Limb (tissue), 2 donors: ENCODE measurements around the gene GPR132.

Source experiments
- DNase-seq, 2 donors: peaks; one replicate each; pipeline ENCODE4 v3.0.0-alpha.2; 2016; ENCODE audit errors: extremely low spot score in 2 of 2

Gene GPR132

DNA sequence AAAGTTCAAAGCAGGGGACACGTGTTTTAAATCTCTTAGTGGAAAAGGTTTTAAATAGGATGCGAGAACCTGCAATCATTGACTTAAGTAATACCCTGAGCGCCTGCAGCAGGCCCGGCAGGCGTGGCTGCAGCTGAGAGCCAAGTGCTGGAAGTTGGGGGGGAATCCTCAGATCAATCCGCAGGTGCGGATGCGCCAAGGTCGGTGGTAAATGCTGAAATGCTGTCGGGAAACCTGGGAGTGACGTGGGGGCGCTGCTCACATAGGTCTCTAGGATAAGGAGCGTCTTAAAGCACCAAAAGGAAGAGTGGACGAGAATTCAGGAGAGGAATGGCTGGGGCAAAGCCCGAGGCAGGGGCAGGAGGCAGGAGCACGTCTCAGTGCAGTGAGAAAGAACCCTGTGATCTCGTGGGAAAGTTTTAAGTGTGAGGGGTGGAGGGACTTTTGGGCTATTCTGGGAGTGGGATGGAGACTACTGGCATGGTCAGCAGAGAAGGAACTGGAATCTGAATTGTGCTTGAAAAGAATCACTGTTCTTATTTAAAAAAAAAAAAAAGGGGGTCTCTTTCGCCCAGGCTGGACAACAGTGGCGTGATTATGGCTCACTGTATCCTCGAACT, 43.5 kb downstream of the GPR132 start:
- DNase-seq, result peak; percentile 30 to 72

DNA sequence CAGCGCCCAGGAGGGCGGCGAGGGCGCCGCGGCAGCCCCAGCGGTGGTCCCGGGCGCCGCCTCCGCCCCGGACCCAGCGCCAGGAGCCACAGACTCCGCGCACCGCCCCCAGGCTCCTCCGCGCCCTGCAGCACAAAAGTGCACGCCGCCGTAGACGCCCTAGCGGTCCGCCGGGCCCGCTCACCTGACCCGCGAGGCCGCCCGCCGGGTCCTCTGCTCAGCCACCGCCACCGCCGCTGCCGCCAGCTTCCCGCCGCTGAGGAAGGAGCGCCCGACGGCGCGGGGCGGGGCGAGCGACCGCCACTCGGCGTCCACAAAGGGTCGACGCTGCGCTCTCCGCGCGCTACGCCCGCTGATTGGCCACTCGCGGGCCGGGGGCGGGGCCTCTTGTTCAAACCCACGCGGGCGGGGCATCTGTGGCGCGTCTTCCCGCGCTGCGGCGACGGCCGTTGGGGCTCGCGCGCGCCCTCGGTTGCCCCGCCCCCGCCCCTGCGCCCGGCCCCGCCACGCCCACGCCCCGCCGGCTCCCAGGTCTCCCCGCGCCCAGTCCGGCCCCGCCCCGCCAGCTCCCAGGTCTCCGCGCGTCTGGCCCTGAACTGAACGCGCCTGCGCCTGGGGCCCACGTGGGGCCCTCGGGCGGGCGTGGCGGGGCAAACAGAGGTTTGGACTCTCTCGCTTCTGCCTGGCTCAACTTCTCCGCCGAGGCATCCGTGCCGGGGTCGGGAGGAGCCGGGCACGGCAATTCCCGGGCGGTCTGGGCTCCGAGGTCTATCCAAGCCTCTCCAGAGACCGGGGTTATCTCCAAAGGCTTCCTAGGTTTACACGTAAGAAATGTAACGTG, 44.2 kb downstream of the GPR132 start, which contains the start of gene CDCA4:
TSS of gene CDCA4 (minus strand) at position 269 of the 841 bp plus-strand sequence. CDS start 9,154 bp downstream, outside the sequence.
- DNase-seq, result peak; percentile 96 to 100

DNA sequence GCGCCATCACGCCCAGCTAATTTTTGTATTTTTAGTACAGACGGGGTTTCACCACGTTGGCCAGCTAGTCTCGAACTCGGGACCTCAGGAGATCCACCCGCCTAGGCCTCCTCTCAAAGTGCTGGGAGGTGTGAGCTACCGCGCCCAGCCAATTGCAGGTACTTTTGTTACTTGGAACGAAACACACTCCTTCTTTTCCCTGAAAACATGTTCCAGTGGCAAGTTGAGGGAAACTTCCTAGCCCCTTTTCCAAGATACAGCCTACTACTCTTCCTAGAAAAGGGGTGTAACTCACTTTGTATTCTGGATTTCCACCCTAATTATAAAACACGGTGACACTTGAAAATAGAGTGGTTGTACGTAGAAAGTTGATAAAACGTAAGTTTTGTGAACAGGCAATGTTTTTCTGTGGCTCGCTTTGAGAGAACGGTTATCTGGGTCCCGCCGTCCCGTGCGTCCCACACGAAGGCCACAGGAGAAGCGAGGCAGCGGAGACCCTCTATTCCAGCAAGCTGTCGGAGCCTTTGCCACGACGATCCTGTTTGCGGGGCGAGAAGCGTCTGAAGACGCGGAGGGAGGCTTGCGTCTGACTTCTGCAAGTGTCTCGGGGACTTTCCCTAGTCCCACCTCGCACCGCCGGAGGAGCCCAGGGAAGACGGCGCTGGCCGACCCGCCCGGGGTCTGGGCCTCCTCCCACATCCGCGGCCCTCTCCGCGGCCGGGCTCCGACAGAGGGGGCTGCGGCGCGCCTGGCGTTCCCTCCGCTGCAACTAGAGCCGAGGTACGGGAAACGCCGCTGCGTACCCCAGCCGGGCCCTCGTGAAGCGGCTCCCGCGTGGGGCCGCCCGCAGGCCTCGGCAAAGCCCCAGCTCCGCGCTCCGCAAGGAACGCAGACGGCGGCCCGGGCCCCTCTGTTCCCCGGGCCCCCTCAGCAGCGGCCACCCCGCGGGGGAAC, 45.1 kb downstream of the GPR132 start:
- DNase-seq, result peak in 1 of 2 donors; percentile 74

DNA sequence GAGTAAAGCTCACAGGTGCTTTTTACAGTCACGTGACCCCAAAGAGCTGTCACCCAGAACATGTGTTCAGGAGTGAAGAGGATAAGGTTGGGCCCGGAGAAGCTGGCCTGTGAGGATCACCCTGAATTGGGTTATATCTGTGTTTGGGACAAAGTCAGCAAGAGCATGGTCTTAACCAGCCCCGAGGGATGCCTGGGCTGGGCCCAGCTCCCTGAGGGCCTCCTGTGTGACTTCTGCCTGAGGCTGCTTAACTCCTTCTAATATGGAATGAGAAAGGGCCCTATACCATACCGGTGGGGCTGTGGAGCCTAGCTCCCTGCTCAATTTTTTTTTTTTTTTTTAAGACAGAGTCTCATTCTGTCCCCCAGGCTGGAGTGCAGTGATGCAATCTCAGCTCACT, 46.8 kb downstream of the GPR132 start:
- DNase-seq, result no peak

DNA sequence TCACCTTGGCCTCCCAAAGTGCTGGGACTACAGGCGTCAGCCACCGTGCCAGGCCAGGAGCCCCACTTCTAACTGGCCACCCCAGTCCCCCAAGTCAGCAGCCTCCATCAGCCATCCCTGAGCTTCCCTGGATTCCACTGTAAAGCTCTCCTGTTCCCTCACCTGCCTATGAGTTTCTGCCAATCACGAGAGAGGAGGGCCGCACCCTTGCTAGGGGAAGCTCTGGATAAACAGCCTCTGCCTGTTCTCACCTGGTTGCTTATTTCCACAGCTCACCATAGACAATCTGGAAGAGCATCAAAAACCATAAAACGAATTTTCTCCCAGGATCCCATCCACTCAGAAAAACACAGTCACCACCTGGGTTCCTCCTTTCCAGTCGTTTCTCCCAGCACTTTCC, 49.3 kb downstream of the GPR132 start:
- DNase-seq, result no peak

DNA sequence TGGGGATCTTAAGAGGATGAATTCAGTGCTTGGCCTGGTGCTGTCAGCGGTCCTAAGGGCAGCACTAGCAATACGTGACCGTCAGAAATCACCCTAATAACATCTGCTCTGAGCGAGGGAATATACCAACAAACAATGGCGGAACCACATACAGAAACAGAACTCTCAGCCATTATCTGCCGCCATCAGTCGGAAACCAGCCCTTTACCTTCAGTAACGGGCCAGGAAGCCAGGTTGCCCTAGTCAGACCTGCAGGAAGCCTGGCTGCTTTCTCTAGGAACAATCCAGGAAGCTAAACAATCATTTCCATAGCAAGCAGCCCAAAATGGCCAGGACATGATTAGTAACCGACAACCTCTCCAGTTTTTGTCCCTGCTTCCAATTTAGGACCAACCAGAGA, 50.0 kb downstream of the GPR132 start:
- DNase-seq, result no peak

DNA sequence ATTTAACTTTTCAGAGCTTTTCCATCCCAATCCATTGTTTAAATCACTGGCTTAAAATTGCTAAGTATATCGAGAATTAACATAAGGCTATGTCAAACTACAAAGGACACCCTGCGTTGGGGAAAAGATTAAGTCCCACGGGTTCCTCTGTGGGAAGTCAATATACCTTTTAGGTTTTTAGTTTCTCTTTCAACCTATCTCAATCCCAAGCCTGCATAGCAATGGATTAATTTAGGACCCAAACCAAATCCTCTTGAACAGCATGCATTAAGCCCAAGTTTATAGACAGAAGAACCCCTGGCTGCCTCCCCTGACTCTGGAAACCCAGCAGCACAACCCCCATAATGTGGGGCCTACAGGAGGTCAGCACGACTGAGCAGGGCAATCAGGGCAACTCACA, 50.6 kb downstream of the GPR132 start:
- no peak for DNase-seq

DNA sequence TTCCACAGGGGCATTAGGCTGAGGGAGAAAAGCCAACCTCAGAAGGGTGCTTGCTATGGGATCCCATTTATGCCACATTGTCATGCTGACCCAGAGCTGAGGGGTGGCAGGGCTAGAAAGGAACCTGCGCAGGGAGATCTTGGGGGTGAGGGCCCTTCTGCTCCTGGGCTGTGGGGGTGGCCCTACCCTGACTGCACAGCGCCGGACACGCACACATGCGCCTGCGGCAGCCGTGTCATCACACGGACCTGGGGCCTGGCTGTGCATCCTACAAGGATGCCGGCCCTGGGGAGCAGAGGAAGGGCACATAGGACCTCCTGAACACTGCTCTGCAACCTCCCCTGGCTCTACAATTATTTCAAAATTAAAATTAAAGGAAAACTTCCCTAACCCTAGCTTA, 51.2 kb downstream of the GPR132 start:
- no peak for DNase-seq

DNA sequence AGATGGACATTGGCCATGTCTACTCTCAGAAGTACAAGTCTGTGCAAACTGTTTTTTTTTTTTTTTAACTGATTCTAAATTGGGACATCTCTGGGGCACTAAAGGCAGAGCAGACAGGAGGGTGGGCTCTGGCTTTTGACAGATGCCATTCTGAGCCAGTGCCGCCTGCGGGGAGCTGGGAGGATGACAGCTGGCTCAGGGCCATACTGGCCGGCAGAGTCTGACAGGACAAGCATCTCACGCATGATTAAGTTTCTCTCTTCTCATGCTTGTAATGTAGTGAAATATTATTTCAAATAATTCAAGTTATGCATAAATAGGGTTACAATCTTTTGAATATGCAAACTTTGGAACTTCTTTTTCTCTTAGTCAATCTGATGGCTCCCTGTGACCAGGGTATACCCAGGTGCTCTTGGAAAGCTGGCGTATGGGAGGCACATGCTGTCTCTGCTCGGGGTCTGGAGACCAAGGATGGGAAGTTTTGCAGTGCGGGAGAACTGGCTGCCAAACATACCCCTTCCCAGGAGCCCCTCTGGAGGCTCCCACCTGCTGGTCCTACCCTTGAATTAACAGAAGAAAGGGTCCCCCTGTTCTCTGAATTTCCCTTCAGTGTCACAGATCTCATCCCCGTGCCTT, 52.0 kb downstream of the GPR132 start:
- peak in 1 of 2 donors; percentile 58 for DNase-seq

DNA sequence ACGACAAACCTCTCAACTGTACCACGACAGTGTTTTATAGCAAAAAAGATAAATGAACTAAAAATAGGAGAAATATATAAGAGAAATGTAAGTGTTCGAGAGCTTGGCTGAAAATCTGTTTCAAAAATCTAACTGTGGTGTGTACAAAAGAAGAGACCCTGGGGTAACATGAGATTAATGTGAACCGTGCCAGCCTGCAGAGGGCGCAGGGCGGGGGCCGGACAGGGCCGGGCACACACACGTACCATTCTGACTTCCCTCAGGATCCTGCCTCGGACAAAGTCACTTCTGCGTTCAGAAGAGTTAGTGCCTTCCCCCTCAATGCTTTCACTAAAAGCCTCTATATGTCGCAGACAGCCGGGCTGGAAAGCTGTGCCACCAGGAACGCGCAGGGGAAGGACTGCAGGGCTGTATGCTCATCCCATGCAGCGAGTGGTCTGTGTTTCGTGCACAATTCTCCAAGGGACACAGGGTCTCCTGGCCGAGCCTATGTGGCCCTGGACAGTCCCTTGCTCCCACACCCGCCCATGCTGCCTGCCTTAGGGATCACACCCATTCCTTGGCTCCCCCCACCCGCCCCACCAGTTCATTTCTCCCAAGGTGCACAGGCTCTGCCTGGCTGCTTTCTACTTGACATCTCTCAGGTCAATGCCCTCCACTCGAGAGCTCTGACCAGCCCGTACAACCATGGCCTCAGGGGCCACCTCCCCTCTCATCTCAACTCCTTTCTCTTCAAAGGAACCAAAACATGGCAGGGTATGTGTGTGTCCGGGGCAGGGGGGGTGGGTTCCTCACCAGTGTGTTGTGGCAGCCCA, 52.9 kb downstream of the GPR132 start:
- no peak for DNase-seq

DNA sequence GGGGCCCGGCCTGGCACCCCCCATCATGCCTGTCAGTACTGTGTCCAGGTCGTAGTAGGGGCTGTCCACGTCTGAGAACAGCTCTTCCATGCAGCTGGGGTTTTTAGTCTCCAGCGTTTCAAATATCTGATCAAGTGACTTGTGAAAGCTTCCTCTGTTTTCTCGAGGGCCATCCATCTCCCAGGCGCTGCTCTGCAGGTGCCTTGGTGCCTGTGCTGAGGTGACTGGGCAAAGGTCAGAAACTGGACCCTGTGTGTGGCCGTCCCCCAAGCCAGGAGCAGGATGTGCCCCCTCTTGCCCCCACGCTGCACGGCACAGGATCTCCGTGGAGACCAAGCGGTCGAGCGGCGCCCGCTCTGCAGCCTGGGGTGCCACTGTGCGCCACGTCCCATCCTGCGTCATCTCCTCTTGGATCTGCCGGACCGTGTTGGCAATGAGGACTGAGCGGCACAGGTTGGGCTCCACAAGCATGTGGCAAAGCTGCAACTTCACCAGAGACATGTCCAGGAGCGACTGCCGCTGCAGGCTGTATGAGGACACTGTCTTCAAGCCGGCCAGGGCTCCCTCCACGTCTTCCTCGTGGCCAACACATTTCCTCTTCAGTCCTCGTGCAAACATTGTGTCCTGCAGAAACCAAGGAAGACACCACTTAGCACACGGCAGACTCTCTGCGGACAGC, 53.8 kb downstream of the GPR132 start:
- no peak for DNase-seq

DNA sequence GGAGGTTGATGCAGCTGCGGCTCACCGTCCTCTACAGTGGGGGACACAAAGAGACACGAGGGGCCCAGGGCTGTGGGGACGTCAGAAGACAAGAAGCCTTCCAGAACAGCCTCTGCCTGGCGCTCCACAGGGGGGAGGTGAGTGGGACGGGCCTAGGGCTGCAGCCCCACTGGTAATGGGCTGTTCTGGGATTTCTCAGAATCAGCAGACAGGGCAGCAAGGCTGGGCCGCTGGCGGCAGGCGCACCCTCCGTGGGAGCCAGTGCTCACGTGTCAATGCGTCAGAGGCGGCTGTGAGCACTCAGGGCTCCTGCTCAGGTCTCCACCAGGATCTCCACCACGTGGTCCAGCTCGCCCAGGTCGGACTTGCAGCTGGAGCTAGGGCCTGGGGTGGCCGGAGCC, 54.3 kb downstream of the GPR132 start:
- no peak for DNase-seq

DNA sequence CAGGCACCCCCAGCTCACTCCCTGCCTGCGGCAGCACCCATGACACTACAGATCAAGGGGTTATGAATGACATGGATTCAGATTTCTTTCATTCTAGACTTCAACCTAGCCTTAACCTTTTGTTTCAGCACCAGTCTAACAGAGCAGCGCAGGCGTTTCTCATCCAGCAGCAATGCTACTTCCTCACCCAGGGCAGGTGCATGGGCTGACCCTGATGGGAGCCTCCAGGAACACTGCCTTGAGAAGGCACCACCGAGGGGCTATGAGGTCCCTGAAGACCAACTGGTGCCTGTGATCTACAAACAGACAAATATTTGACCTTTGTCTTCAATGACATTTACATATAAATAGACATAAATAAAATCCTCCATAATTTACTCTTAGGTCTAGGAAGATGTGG, 55.1 kb downstream of the GPR132 start:
- DNase-seq, result no peak

DNA sequence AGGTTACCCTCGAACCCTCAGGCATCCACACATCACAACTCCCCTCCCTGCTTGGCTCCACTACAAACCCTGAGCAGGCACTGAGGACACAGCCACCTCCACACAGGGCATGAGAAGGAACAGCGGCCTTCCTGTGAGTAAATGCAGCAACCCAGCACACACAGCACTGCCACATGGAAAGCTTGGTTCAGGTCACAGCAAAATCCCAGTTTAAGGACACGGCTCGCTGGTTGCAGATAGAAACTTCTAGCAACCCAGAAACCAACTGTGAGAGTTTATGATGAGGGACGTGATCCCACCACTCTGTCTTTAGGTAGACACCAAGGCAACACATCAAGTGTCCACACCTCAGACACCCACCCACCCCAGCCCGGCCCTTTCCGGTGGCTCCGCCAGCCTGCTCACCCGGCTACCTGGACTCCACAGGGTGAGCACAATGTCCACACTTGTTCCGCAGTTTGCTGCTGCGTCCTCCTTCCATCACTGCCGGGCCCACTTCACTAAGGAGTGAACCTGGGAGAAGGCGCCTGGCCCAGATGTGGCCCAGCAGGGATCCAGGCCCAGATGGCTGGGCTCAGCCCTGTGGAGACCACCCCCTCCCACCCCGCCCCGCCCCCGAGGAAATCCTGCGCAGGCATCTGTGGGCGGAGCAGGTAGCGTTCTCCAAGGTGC, 57.5 kb downstream of the GPR132 start:
- no peak for DNase-seq

DNA sequence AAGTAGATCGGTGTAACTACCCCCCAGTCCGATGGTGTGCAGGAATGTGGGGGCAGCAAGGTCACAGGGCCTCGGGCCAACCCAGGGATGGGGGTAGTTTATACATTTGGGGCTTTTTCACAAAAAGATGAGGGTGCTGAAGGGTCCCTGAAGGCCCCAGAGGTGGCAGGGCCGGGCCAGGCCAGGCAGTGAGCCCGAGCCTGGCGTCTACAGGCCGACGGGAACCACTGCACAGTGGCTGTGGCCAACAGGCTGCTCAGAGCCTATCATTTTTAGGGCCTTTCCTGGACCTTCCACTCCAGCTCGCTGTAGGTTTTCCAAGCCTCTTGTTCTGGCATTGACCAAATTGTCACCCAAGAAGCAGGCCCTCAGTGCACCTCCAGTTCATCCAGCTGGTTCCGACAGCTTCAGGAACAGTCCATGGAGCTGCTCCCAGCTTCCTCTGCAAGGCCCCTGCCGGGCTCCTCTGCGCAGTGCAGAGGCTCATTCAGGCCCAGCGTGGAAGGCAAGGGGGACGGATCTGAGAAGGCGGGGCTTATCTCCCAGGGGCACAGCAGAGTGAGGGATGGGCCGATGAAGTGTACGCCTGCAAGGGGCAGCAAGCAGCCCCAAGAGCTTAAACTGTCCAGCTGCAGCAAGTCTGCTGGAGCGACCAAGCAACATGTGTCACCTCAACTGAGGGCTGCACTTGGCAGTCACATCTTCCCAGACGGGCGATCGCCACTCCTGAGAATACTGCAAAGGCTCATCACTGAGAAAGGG, 58.2 kb downstream of the GPR132 start:
- no peak for DNase-seq

DNA sequence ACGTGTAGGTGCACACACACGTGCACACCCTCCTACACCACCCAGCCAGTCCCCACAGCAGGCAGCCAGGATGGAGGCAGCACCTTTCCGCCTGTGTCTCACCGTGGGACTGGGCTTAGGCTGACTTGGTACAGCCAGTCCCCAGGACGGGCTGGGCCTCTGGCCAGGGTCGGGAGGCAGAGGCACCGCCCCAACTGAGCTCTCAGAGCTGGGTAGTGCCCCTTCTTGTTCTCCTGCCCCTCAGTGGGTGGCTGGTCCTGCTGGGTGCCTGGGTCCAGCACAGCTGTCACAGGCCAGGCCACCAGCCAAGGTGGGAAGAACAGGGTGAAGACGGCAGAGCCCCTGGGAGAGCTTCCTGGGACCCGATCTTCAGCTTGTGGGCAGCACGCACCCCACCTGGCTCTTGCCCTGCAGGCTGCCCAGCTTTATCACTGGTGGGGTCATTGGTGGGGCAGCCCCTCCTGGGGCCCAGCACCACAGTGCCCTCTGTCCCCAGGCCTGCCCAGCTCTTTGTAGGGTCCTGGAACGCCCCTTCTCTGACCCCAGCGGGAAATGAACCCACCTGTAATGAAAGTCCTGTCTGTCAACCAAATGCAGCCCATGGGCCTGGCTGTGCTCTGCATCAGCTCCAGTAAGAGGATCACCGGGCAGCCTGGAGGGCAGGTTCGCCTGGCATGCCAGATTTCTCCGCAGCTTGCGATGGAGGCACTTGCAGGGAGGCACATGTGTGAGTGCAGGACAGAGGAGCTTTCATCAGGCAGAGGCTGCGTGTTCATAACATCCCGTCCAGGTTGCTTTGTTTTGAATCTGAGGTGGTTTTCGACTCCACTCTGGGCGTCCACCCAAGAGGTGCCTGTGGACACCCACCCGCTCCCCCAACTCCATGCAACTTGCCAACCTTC, 59.0 kb downstream of the GPR132 start:
- DNase-seq, result no peak

DNA sequence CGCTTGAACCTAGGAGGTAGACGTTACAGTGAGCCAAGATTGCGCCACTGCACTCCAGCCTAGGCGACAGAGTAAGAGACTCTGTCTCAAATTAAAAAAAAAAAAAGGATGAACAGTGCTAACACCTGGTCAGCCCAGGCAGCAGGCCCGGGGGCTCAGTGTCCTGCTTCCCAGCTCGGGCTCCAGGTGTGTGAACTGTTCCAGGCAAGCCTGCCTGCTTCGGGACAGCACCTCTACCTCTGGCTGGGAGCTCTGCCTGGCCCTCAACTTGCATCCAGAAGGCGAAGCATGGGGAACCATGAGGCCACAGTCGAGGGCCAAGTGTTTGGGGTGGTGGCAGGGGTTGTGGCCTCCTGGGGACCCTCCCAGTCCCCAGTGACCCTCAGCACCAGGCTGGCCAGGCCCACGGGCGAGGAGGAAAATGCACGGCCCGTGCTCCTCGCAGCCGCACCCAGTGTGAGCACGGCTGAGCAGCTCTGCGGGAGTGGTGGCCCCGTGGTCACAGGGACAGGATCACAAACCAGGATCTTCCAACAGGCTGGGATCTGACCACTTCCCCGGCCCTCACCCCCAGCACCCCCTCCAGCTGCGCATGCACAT, 59.8 kb downstream of the GPR132 start:
- peak in 1 of 2 donors; percentile 24 for DNase-seq
